Esophagus squamous epithelium (tissue), 5 donors: Measurements from ENCODE around the gene NDRG3. TPM values are rescaled to one million over a fixed set of nuclear protein-coding genes. Genes with fewer than 3 reads are reported as not detected.
"Not testable (repeated sequence)": the region's sequence is repeated elsewhere in the genome, so short reads cannot be mapped to it uniquely, and the experiment has no call there.

ENCODE experiments used
- DNase-seq: peaks from one replicate; lab custom pipeline; 2025; lab: John Stamatoyannopoulos, UW
- H3K27ac ChIP-seq, 4 donors: fragments of 200-600 bp; sonication (generic); one replicate each; pipeline ENCODE4 v1.5.1; 2016 to 2019; ENCODE audit warnings: mild to moderate bottlenecking in 1 of 4
- H3K27me3 ChIP-seq, 4 donors: fragments of 200-600 bp; sonication (generic); 1 replicate in 3 of 4; 2 replicates in 1 of 4; pipeline versions ENCODE4 v1.5.1 to v1.6.0; 2017 to 2021; ENCODE audit warnings: antibody characterized with exemption in 1 of 4
- H3K36me3 ChIP-seq, 3 donors: fragments of 200-600 bp; sonication (generic); one replicate each; pipeline ENCODE4 v1.5.1; 2016 to 2019
- H3K4me1 ChIP-seq, 3 donors: fragments of 200-600 bp; sonication (generic); one replicate each; pipeline ENCODE4 v1.5.1; 2017 to 2019
- H3K4me3 ChIP-seq, 4 donors: fragments of 200-600 bp; sonication (generic); 1 replicate in 3 of 4; 2 replicates in 1 of 4; pipeline ENCODE4 v1.5.1; 2016 to 2019; ENCODE audit warnings: mild to moderate bottlenecking in 2 of 4, moderate library complexity in 1 of 4
- H3K9me3 ChIP-seq, 3 donors: fragments of 200-600 bp; sonication (generic); one replicate each; pipeline ENCODE4 v1.5.1; 2016 to 2019
- CTCF ChIP-seq, 6 experiments: fragments of 450-650 bp in 4 of 6; fragments of 200-600 bp in 2 of 6; sonication (generic) in 2 of 6; IDR thresholded peaks; one replicate each; pipeline ENCODE4 v1.5.1; 2016 to 2019; ENCODE audit warnings: antibody characterized with exemption in 6 of 6, mild to moderate bottlenecking in 4 of 6, moderate library complexity in 4 of 6
- POLR2A ChIP-seq, 4 donors: fragments of 450-650 bp; IDR thresholded peaks; one replicate each; pipeline ENCODE4 v1.6.1; 2017; ENCODE audit warnings: antibody characterized with exemption in 4 of 4, mild to moderate bottlenecking in 4 of 4, moderate library complexity in 3 of 4
- WGBS, 2 donors: methylation state at CpG; one replicate each; pipeline ENCODE4 v1.1.5; 2018; 5-methylcytosine and 5-hydroxymethylcytosine counted together
- intact Hi-C: fragments of 100-400 bp; cut with DNase I; formaldehyde crosslinking; loops from one replicate; pipeline ENCODE4 v1.15.0; 2022
- total RNA-seq, 4 donors: library from RNA; depleted of rRNA; stranded (reverse); fragments of >200 nt; gene quantifications; one replicate each; pipeline ENCODE4 v1.1.0, GENCODE V29; 2016
- donor health status: DM: yes; HTN: yes; CAD: no.

The NDRG3 gene
- total RNA-seq, 4 donors from 2014 or later = 13.9 to 23.5 (median 18.1) TPM

DNA sequence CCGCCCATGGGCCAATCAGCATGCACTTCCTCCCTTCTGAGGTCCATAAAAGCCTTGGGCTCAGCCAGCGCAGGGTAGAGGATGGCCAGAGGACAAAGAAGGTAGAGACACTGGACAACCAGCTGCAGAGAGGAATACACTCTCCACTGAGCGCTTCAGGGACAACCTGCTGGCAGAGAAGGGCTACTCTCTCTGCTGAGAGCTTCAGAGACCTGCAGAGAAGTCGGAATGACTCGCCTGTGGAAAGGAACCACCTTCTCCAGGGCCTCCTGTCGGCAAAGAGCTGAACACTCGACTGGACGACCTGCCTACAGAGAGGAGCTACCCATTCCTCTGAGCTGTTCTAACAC lies 68.5 kb downstream of the NDRG3 start:
- Histone ChIP-seq H3K27ac (no peak overlapping the region), H3K36me3 (peaks cover 0 to 73% (median 4%) of the 10 kb centered on the region in 3 donors), H3K9me3 (no peaks in the 10 kb centered on the region), H3K4me1 (no peaks in the 10 kb centered on the region), H3K4me3 (no peak overlapping the region), H3K27me3 (no peaks in the 10 kb centered on the region)
- intact Hi-C loops = no loop called here
- WGBS, 2 donors = 94 to 96% methylated on average over 3 to 7 of the region's 8 CpGs
- no peak for TF ChIP-seq POLR2A (IDR thresholded peaks at IDR 0.05)
- TF ChIP-seq CTCF (IDR thresholded peaks at IDR 0.05) = no peak
- no peak for DNase-seq

GRCh38 chr20:36676701-36677421 lies 69.0 kb downstream of the NDRG3 start:
- intact Hi-C loops = no loop called here

GRCh38 chr20:36675545-36675944 lies 70.3 kb downstream of the NDRG3 start:
- intact Hi-C loops, DNase-seq, H3K9me3 ChIP-seq, H3K27ac ChIP-seq, H3K27me3 ChIP-seq, H3K4me3 ChIP-seq, H3K4me1 ChIP-seq: not testable (repeated sequence)
- peaks cover 0 to 65% (median 1%) of the 10 kb centered on the region in 3 donors for H3K36me3 ChIP-seq
- 96% methylated on average over 7 of the region's 8 CpGs for WGBS, 2 donors

More at GRCh38 chr20:36676701-36677421, 69.0 kb downstream of the NDRG3 start:
- Histone ChIP-seq H3K36me3 (peaks cover 0 to 71% (median 4%) of the 10 kb centered on the region in 3 donors), H3K4me1 (no peaks in the 10 kb centered on the region), H3K4me3 (no peak overlapping the region), H3K9me3 (no peaks in the 10 kb centered on the region), H3K27ac (no peak overlapping the region), H3K27me3 (no peaks in the 10 kb centered on the region)
- WGBS, 2 donors = 100% methylated on average over 1 to 2 of the region's 27 CpGs
- no peak for TF ChIP-seq POLR2A (IDR thresholded peaks at IDR 0.05)
- no peak for TF ChIP-seq CTCF (IDR thresholded peaks at IDR 0.05)
- DNase-seq = no peak

DNA sequence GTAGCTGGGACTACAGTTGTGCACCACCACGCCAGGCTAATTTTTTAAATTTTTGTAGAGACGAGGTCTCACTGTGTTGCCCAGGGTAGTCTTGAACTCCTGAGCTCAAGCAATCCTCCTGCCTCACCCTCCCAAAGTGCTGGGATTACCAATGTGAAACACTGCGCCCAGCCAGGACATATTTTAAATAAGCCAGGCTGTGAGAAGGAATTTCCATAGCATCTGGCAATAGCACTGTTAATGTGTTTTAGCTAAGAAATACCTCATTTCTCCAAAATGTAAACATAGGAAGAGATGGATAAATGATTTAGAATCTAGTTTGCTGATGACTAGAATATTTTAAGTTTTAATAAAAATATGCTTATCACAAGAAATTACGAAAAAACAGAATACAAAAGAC lies 72.9 kb downstream of the NDRG3 start:
- TF ChIP-seq CTCF (IDR thresholded peaks at IDR 0.05) (no peak), POLR2A (IDR thresholded peaks at IDR 0.05) (no peak)
- no peak for DNase-seq
- H3K4me1 ChIP-seq = no peaks in the 10 kb centered on the region
- WGBS, 2 donors = 82 to 89% methylated on average over 4 of the region's 4 CpGs
- H3K9me3 ChIP-seq = no peaks in the 10 kb centered on the region
- intact Hi-C loops = no loop called here
- no peaks in the 10 kb centered on the region for H3K27me3 ChIP-seq
- H3K36me3 ChIP-seq = peaks cover 0 to 55% (median 0%) of the 10 kb centered on the region in 3 donors
- no peak overlapping the region for H3K27ac ChIP-seq
- H3K4me3 ChIP-seq = no peak overlapping the region

- peaks cover 0 to 55% (median 4%) of the 10 kb centered on the region in 3 donors for H3K36me3 ChIP-seq
- H3K27ac ChIP-seq = no peak overlapping the region
- H3K4me1 ChIP-seq = no peaks in the 10 kb centered on the region
- no peak for DNase-seq
- no peaks in the 10 kb centered on the region for H3K9me3 ChIP-seq
- intact Hi-C loops = no loop called here
- H3K4me3 ChIP-seq = no peak overlapping the region
- 96 to 97% methylated on average over 3 of the region's 3 CpGs for WGBS, 2 donors
- no peaks in the 10 kb centered on the region for H3K27me3 ChIP-seq
- TF ChIP-seq POLR2A (IDR thresholded peaks at IDR 0.05) = no peak
- no peak for TF ChIP-seq CTCF (IDR thresholded peaks at IDR 0.05)
Measured at GRCh38 chr20:36670665-36671357, 75.1 kb downstream of the NDRG3 start.
